B cell (primary cell): ENCODE data around the gene MAML2. TPM values are rescaled to one million over a fixed set of nuclear protein-coding genes. Genes with fewer than 3 reads are reported as not detected.

ENCODE experiments used
- ATAC-seq: fragments of 200-7000 bp; cut with Tn5 transposase; one replicate; pipeline ENCODE4 v1.10.0; 2021; ENCODE audit warnings: low read depth, mild to moderate bottlenecking, moderate number of reproducible peaks, moderate library complexity
- CTCF ChIA-PET: fragments of 350-600 bp; sonication (Branson Sonifier 250); formaldehyde crosslinking; loops from one replicate; lab custom pipeline; 2021; ENCODE audit warnings: antibody characterized with exemption, inconsistent platforms; lab: Charles Lee
- POLR2A ChIA-PET: fragments of 350-600 bp; sonication (Branson Sonifier 250); formaldehyde crosslinking; loops from one replicate; lab custom pipeline; 2021; ENCODE audit warnings: antibody characterized with exemption; lab: Charles Lee
- DNase-seq: peaks from one replicate; pipeline ENCODE4 v3.0.0; 2013
- H2AFZ ChIP-seq: 2 replicates; pipeline ENCODE4 v1.6.1; 2012; ENCODE audit warnings: mild to moderate bottlenecking, low read depth, low read length; ENCODE audit not compliant: insufficient read depth, poor library complexity, severe bottlenecking
- H3K27ac ChIP-seq, 2 donors: 1 replicate in 1 of 2; 2 replicates in 1 of 2; pipeline ENCODE4 v1.5.1; 2012 to 2013; ENCODE audit warnings: low read length in 2 of 2, mild to moderate bottlenecking in 2 of 2, moderate library complexity in 1 of 2
- H3K27me3 ChIP-seq, 4 experiments: fragments of 200-600 bp in 1 of 4; sonication (generic) in 1 of 4; replicated peaks in 1 of 4; 1 replicate in 2 of 4; 2 replicates in 2 of 4; pipeline versions ENCODE4 v1.6.1 to v1.7.0; 2013 to 2016; ENCODE audit warnings: low read length in 3 of 4, mild to moderate bottlenecking in 2 of 4, mixed read lengths in 1 of 4, moderate library complexity in 1 of 4; ENCODE audit not compliant: insufficient read depth in 4 of 4, control insufficient read depth in 3 of 4; ENCODE audit errors: control extremely low read depth in 1 of 4
- H3K36me3 ChIP-seq, 2 experiments: replicated peaks in 1 of 2; 1 replicate in 1 of 2; 2 replicates in 1 of 2; pipeline versions ENCODE4 v1.6.1 to v1.7.1; 2013; ENCODE audit warnings: low read length in 1 of 2; ENCODE audit not compliant: insufficient read depth in 2 of 2, control insufficient read depth in 1 of 2; ENCODE audit errors: control extremely low read depth in 1 of 2, extremely low read depth in 1 of 2
- H3K4me1 ChIP-seq, 2 donors: fragments of 200-600 bp in 1 of 2; sonication (generic) in 1 of 2; 1 replicate in 1 of 2; 2 replicates in 1 of 2; pipeline versions ENCODE4 v1.5.1 to v1.6.1; 2013 to 2017; ENCODE audit warnings: low read length in 2 of 2; ENCODE audit not compliant: control insufficient read depth in 2 of 2, insufficient read depth in 2 of 2
- H3K4me2 ChIP-seq: replicated peaks from 2 replicates; pipeline ENCODE3; 2012; ENCODE audit warnings: mild to moderate bottlenecking, low read depth, low read length; ENCODE audit not compliant: poor library complexity, severe bottlenecking
- H3K4me3 ChIP-seq, 5 experiments: fragments of 200-600 bp in 1 of 5; sonication (generic) in 1 of 5; 1 replicate in 3 of 5; 2 replicates in 2 of 5; pipeline versions ENCODE4 v1.5.1 to v1.7.0; 2011 to 2016; ENCODE audit warnings: low read length in 4 of 5, mild to moderate bottlenecking in 4 of 5, low read depth in 2 of 5, control low read depth in 1 of 5, moderate library complexity in 1 of 5; ENCODE audit not compliant: insufficient read depth in 1 of 5; ENCODE audit errors: control extremely low read depth in 1 of 5, extremely low read depth in 1 of 5
- H3K79me2 ChIP-seq: fragments of 200-600 bp; sonication (generic); one replicate; pipeline ENCODE4 v1.6.0; 2016; ENCODE audit warnings: low read length; ENCODE audit not compliant: control insufficient read depth, insufficient read depth
- H3K9ac ChIP-seq: fragments of 200-600 bp; sonication (generic); 2 replicates; pipeline ENCODE4 v1.6.1; 2017; ENCODE audit warnings: mild to moderate bottlenecking, low read length, moderate library complexity
- H3K9me3 ChIP-seq, 3 donors: one replicate each; pipeline versions ENCODE4 v1.6.1 to v1.7.1; 2013; ENCODE audit warnings: low read length in 2 of 3; ENCODE audit not compliant: control insufficient read depth in 2 of 3, insufficient read depth in 1 of 3; ENCODE audit errors: control extremely low read depth in 1 of 3
- H4K20me1 ChIP-seq: 2 replicates; pipeline ENCODE4 v1.6.0; 2012; ENCODE audit warnings: mild to moderate bottlenecking, low read length; ENCODE audit not compliant: insufficient read depth, control insufficient read depth, poor library complexity, severe bottlenecking
- H3K27ac Mint-ChIP-seq: one replicate; pipeline ENCODE4 v1.8.0; 2021; ENCODE audit warnings: mixed read lengths
- H3K27me3 Mint-ChIP-seq: one replicate; pipeline ENCODE4 v1.8.0; 2021; ENCODE audit warnings: mixed read lengths
- H3K4me1 Mint-ChIP-seq: one replicate; pipeline ENCODE4 v1.8.0; 2021; ENCODE audit warnings: mixed read lengths
- H3K4me3 Mint-ChIP-seq: one replicate; pipeline ENCODE4 v1.8.0; 2021; ENCODE audit warnings: mixed read lengths
- H3K9me3 Mint-ChIP-seq: one replicate; pipeline ENCODE4 v1.8.0; 2022; ENCODE audit warnings: mixed read lengths; ENCODE audit not compliant: insufficient read depth
- CTCF ChIP-seq: fragments of 200-600 bp; IDR thresholded peaks from one replicate; pipeline ENCODE4 v1.8.0; 2022; ENCODE audit warnings: antibody characterized with exemption, mild to moderate bottlenecking
- EZH2 ChIP-seq: IDR thresholded peaks from 2 replicates; pipeline ENCODE4 v1.6.1; 2012; ENCODE audit warnings: borderline replicate concordance, low read depth, mild to moderate bottlenecking, moderate library complexity, low read length; ENCODE audit not compliant: insufficient read depth, poor library complexity, severe bottlenecking
- WGBS: methylation state at CpG from one replicate; pipeline ENCODE4 v1.1.5; 2013; ENCODE audit warnings: missing lambda C conversion rate; ENCODE audit not compliant: insufficient coverage; 5-methylcytosine and 5-hydroxymethylcytosine counted together
- intact Hi-C: fragments of 100-400 bp; cut with micrococcal nuclease; formaldehyde crosslinking; loops from one replicate; pipeline ENCODE4 v1.10.0; 2022
- polyA plus RNA-seq: library from polyadenylated mRNA; depleted of rRNA; stranded (reverse); fragments of >200 nt; gene quantifications from 2 replicates; pipeline ENCODE4 v1.2.3, GENCODE V29; 2012
- total RNA-seq, 2 donors: library from RNA; stranded (reverse); fragments of 120-200 nt in 1 of 2; gene quantifications; 1 replicate in 1 of 2; 2 replicates in 1 of 2; pipeline versions ENCODE4 v1.2.3 to v1.2.4, GENCODE V29; 2013 to 2022

MAML2 gene
- total and polyA plus RNA-seq, 2 donors (not counting 1 experiment from before 2014, with no cell fraction given): 10.7 to 26.4 TPM

GRCh38 chr11:96012086-96012824 is 330.7 kb downstream of the MAML2 start:
- H3K4me3 ChIP-seq: peak overlapping the region in 2 of 5 experiments; percentile 15 to 26
- DNase-seq: peak; percentile 82

More at GRCh38 chr11:96012086-96012824, 330.7 kb downstream of the MAML2 start:
- H3K9me3 Mint-ChIP-seq: no peaks in the 10 kb centered on the region
- peaks cover 0 to 5% (median 0%) of the 10 kb centered on the region in 3 donors for H3K9me3 ChIP-seq
- H3K27me3 ChIP-seq: no peaks in the 10 kb centered on the region
- TF ChIP-seq EZH2 (no peak), CTCF (peak; percentile 51)
- peak overlapping the region; percentile 48 for H3K9ac ChIP-seq
- H3K4me1 ChIP-seq: peaks cover 38% of the 10 kb centered on the region in 2 donors
- H3K4me2 ChIP-seq: peak overlapping the region; percentile 62
- POLR2A ChIA-PET: no interaction called here
- peak overlapping the region; percentile 82 for H3K27ac Mint-ChIP-seq
- H3K27me3 Mint-ChIP-seq: no peaks in the 10 kb centered on the region
- peak overlapping the region; percentile 23 to 79 for H3K27ac ChIP-seq
- no peaks in the 10 kb centered on the region for H3K79me2 ChIP-seq
- no peaks in the 10 kb centered on the region for H3K36me3 ChIP-seq
- peaks cover 47% of the 10 kb centered on the region for H3K4me1 Mint-ChIP-seq
- CTCF ChIA-PET: interaction anchor here (0.7 to 1.8 kb wide), 6 partner anchors 14 to 382 kb away, joined by 3 to 12 read pairs (median 4); partner anchors contain the start of gene MAML2
- ATAC-seq: peak; percentile 84
- peak overlapping the region; percentile 44 for H3K4me3 Mint-ChIP-seq
- intact Hi-C loops: loop anchor here (1.0 kb wide), 1 partner anchor 331 kb away; the partner anchor contains the start of gene MAML2
- peak overlapping the region; percentile 51 for H2AFZ ChIP-seq
- no peaks in the 10 kb centered on the region for H4K20me1 ChIP-seq
- 2% methylated on average over 7 of the region's 8 CpGs for WGBS
